Mesenchymal stem cell (in vitro differentiated cells and primary cell): ENCODE measurements around the gene FOSL2.

Source experiments
- DNase-seq: peaks from one replicate; pipeline ENCODE4 v3.0.0-alpha.2; 2013
- H2AFZ ChIP-seq: one replicate; pipeline ENCODE4 v1.6.1; 2013; ENCODE audit warnings: low read depth, mild to moderate bottlenecking, control low read depth, inconsistent platforms, low read length, moderate library complexity
- H2AK5ac ChIP-seq: 2 replicates; pipeline ENCODE4 v1.6.1; 2013; ENCODE audit warnings: low read length, moderate library complexity, mild to moderate bottlenecking, inconsistent platforms; ENCODE audit not compliant: severe bottlenecking
- H2BK120ac ChIP-seq: one replicate; pipeline ENCODE4 v1.6.1; 2013; ENCODE audit warnings: low read depth, mild to moderate bottlenecking, inconsistent platforms, low read length, moderate library complexity
- H2BK12ac ChIP-seq, 2 experiments: one replicate each; pipeline ENCODE4 v1.6.1; 2013; ENCODE audit warnings: inconsistent platforms in 2 of 2, low read length in 2 of 2, mild to moderate bottlenecking in 2 of 2, moderate library complexity in 2 of 2, control low read depth in 1 of 2
- H2BK15ac ChIP-seq: one replicate; pipeline ENCODE4 v1.6.1; 2013; ENCODE audit warnings: mild to moderate bottlenecking, low read depth, inconsistent platforms; ENCODE audit not compliant: poor library complexity, severe bottlenecking
- H2BK5ac ChIP-seq: 2 replicates; pipeline ENCODE4 v1.6.1; 2013; ENCODE audit warnings: low read depth, mild to moderate bottlenecking, low read length, control low read depth, inconsistent platforms; ENCODE audit not compliant: poor library complexity, severe bottlenecking
- H3K14ac ChIP-seq, 2 experiments: one replicate each; pipeline ENCODE4 v1.6.1; 2013; ENCODE audit warnings: inconsistent platforms in 2 of 2, low read length in 2 of 2, control low read depth in 1 of 2, mild to moderate bottlenecking in 1 of 2, moderate library complexity in 1 of 2
- H3K18ac ChIP-seq, 2 experiments: one replicate each; pipeline ENCODE4 v1.6.1; 2013; ENCODE audit warnings: inconsistent platforms in 2 of 2, low read length in 2 of 2, control low read depth in 1 of 2, low read depth in 1 of 2, mild to moderate bottlenecking in 1 of 2
- H3K23ac ChIP-seq, 2 experiments: one replicate each; pipeline ENCODE4 v1.6.1; 2013; ENCODE audit warnings: inconsistent platforms in 2 of 2, low read length in 2 of 2, mild to moderate bottlenecking in 2 of 2, moderate library complexity in 2 of 2, control low read depth in 1 of 2
- H3K27ac ChIP-seq: 2 replicates; pipeline ENCODE4 v1.5.1; 2013; ENCODE audit warnings: mild to moderate bottlenecking, moderate library complexity, low read length, control low read depth, inconsistent platforms; ENCODE audit not compliant: poor library complexity, severe bottlenecking
- H3K27me3 ChIP-seq, 2 experiments: 2 replicates each; pipeline versions ENCODE4 v1.6.1 to v1.7.0; 2013; ENCODE audit warnings: low read length in 2 of 2, mild to moderate bottlenecking in 2 of 2, moderate library complexity in 2 of 2, control low read depth in 1 of 2, inconsistent platforms in 1 of 2; ENCODE audit not compliant: control insufficient read depth in 1 of 2, insufficient read depth in 1 of 2
- H3K36me3 ChIP-seq, 2 experiments: 2 replicates each; pipeline versions ENCODE4 v1.6.1 to v1.7.0; 2013; ENCODE audit warnings: low read length in 2 of 2, control low read depth in 1 of 2, inconsistent platforms in 1 of 2, low read depth in 1 of 2, mild to moderate bottlenecking in 1 of 2; ENCODE audit not compliant: insufficient read depth in 2 of 2, control insufficient read depth in 1 of 2
- H3K4ac ChIP-seq, 2 experiments: one replicate each; pipeline ENCODE4 v1.6.1; 2013; ENCODE audit warnings: inconsistent platforms in 2 of 2, low read length in 2 of 2, mild to moderate bottlenecking in 2 of 2, moderate library complexity in 2 of 2, control low read depth in 1 of 2, low read depth in 1 of 2
- H3K4me1 ChIP-seq: 2 replicates; pipeline ENCODE4 v1.6.1; 2013; ENCODE audit warnings: low read depth, low read length, control low read depth; ENCODE audit not compliant: control insufficient read depth, insufficient read depth
- H3K4me2 ChIP-seq: 2 replicates; pipeline ENCODE4 v1.6.1; 2013; ENCODE audit warnings: low read length, mild to moderate bottlenecking, inconsistent platforms; ENCODE audit not compliant: poor library complexity, severe bottlenecking
- H3K4me3 ChIP-seq, 2 experiments: 2 replicates each; pipeline versions ENCODE4 v1.5.1 to v1.7.0; 2013; ENCODE audit warnings: low read length in 2 of 2, mild to moderate bottlenecking in 2 of 2, control low read depth in 1 of 2, low read depth in 1 of 2; ENCODE audit not compliant: insufficient read depth in 1 of 2
- H3K79me1 ChIP-seq: replicated peaks from 2 replicates; pipeline ENCODE4 v1.6.1; 2013; ENCODE audit warnings: mild to moderate bottlenecking, control low read depth, low read length, inconsistent platforms; ENCODE audit not compliant: poor library complexity, severe bottlenecking
- H3K9ac ChIP-seq: 2 replicates; pipeline ENCODE4 v1.7.0; 2013; ENCODE audit warnings: mild to moderate bottlenecking, low read length, moderate library complexity
- H3K9me3 ChIP-seq: 2 replicates; pipeline ENCODE4 v1.7.0; 2013; ENCODE audit warnings: mild to moderate bottlenecking, low read length; ENCODE audit not compliant: control insufficient read depth
- H4K8ac ChIP-seq: one replicate; pipeline ENCODE4 v1.6.1; 2013; ENCODE audit warnings: inconsistent platforms, mild to moderate bottlenecking, low read length, moderate library complexity
- H4K91ac ChIP-seq: one replicate; pipeline ENCODE4 v1.6.1; 2013; ENCODE audit warnings: mild to moderate bottlenecking, low read length, inconsistent platforms
- WGBS: methylation state at CpG from one replicate; pipeline ENCODE4 v1.1.7; 2013; ENCODE audit warnings: mixed read lengths; 5-methylcytosine and 5-hydroxymethylcytosine counted together

Gene FOSL2

DNA sequence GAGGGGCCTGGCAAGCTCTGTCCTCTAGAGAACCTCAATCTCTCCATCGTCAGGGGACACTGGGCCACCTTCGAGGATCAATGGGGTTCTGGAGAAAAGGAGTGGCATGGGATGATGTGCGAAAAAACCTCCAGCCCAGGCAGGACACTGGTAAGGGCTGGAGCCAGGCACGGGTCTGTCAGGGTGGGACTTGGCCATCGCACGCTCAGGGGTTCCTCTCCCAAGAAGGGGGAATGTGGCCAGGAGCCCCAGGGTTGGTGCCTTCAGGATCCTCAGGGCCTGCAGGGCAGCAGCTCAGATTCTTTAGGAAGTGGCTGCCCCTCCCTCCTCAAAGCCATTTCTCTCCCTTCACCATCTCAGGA is 56.4 kb downstream of the FOSL2 start:
- no peak overlapping the region for H3K4ac ChIP-seq
- DNase-seq, result no peak

DNA sequence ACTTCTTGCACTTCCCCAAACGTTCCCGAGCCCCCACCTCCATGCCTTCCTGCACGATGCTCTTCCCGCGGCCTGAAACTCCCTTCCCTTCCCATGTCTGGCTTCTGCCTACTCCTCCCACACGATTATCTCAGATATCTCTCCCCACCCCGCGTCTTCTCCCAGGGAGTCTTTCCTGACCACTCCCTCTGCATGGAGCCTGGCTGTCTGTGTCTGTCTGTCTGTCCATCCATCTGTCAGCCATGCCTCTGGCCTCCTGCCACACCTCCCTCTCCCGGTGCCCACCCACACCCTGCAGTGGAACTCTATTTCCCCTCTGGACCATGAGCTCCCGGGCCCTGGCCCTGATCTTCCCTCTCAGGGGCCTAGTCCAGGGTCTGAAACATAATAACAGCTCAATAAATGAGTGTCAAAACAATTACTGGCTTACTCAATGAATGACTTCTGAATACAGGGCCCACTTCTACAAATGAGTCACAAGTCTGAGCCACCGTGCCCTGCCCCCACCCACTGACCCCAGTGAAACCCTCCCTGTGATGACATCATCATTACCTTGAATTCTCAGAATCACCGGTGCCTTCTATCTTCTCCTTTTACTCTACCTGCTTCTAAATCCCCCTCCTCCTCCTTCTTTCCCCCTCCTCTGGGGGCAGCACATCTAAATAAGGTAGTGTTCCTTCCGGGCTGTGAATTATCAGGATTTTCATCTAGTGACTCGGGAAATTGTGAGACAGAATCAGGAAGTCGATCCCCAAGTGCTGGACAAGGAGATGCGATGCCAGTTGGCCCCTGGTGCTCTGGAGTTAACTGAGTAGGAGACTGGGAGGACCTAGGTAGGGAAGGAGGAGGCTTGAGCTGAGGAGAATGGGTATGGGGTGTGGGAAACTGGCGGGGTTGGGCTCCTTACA is 57.1 kb downstream of the FOSL2 start:
- Histone ChIP-seq H3K4me2 (no peak overlapping the region), H3K79me1 (no peaks in the 10 kb centered on the region), H3K9ac (peak overlapping the region; percentile 76), H3K27ac (no peak overlapping the region), H3K4ac (no peak overlapping the region), H2BK5ac (no peak overlapping the region), H3K9me3 (no peaks in the 10 kb centered on the region), H3K23ac (peak overlapping the region in 1 of 2 experiments; percentile 18), H2BK12ac (peak overlapping the region in 1 of 2 experiments; percentile 66), H4K8ac (no peak overlapping the region), H3K14ac (peak overlapping the region in 1 of 2 experiments; percentile 62), H3K27me3 (no peaks in the 10 kb centered on the region), H2BK120ac (no peak overlapping the region), H3K4me1 (peaks cover 32% of the 10 kb centered on the region), H2BK15ac (peak overlapping the region; percentile 62), H3K4me3 (no peak overlapping the region), H3K36me3 (no peaks in the 10 kb centered on the region), H4K91ac (peak overlapping the region; percentile 19), H3K18ac (peak overlapping the region in 1 of 2 experiments; percentile 29), H2AK5ac (peak overlapping the region; percentile 6), H2AFZ (no peak overlapping the region)
- 38% methylated on average over 15 of the region's 17 CpGs for WGBS
- DNase-seq, result peak; percentile 49

More for the DNA sequence above, 56.4 kb downstream of the FOSL2 start:
- H2BK5ac ChIP-seq, result no peak overlapping the region
- H3K4me1 ChIP-seq, result peaks cover 32% of the 10 kb centered on the region
- peak overlapping the region; percentile 76 for H3K9ac ChIP-seq
- H2BK120ac ChIP-seq, result no peak overlapping the region
- no peaks in the 10 kb centered on the region for H3K36me3 ChIP-seq
- no peak overlapping the region for H3K4me2 ChIP-seq
- no peaks in the 10 kb centered on the region for H3K27me3 ChIP-seq
- no peak overlapping the region for H4K91ac ChIP-seq
- H2AFZ ChIP-seq, result no peak overlapping the region
- no peaks in the 10 kb centered on the region for H3K79me1 ChIP-seq
- peak overlapping the region; percentile 62 for H2BK15ac ChIP-seq
- peak overlapping the region in 1 of 2 experiments; percentile 34 for H3K18ac ChIP-seq
- H2AK5ac ChIP-seq, result peak overlapping the region; percentile 1
- H4K8ac ChIP-seq, result no peak overlapping the region
- H3K23ac ChIP-seq, result no peak overlapping the region
- H2BK12ac ChIP-seq, result peak overlapping the region in 1 of 2 experiments; percentile 31
- H3K27ac ChIP-seq, result no peak overlapping the region
- WGBS, result 91% methylated on average over 6 of the region's 6 CpGs
- H3K9me3 ChIP-seq, result no peaks in the 10 kb centered on the region
- H3K4me3 ChIP-seq, result peak overlapping the region in 1 of 2 experiments; percentile 23
- H3K14ac ChIP-seq, result no peak overlapping the region

DNA sequence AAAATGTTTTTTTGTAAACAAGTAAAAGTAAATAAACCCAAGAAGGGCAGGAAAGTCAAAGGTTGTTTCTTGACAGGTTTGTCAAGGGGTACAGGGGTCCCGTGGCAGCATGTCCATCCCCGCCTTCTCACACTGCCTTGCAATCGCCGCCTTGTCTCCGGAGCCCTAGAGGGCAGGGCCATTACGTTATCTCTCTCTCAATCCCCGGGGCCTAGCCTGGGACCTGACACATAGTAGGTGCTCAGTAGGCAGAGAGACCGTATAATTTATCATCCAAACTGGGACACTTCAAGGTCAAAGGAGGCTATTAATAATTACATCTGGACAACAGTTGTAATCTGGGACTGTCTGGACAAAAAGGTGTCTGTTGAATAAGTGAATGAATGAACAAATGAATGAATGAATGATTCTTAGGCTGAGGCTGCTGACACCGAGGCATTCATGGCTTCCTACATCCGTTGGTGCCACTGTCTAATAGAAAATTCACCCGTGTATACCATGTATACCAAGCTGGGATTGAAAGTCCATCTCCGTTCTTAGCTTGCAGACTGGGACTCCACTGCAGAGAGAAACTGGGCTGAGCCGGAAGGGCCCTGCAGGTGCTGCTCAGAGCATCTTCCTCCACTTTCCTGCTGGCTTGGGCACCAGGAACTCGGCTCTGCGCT is 58.4 kb downstream of the FOSL2 start:
- Histone ChIP-seq H3K4me2 (no peak overlapping the region), H3K9ac (no peak overlapping the region), H3K23ac (no peak overlapping the region), H2BK12ac (no peak overlapping the region), H3K36me3 (no peaks in the 10 kb centered on the region), H2BK15ac (no peak overlapping the region), H4K91ac (no peak overlapping the region), H2AK5ac (no peak overlapping the region), H3K4me3 (no peak overlapping the region), H4K8ac (no peak overlapping the region), H3K79me1 (no peaks in the 10 kb centered on the region), H3K9me3 (no peaks in the 10 kb centered on the region), H2BK120ac (no peak overlapping the region), H3K14ac (no peak overlapping the region), H2AFZ (no peak overlapping the region), H3K18ac (no peak overlapping the region), H3K27me3 (no peaks in the 10 kb centered on the region), H3K27ac (no peak overlapping the region), H2BK5ac (no peak overlapping the region), H3K4ac (no peak overlapping the region), H3K4me1 (peaks cover 26% of the 10 kb centered on the region)
- no peak for DNase-seq
- WGBS, result 92% methylated on average over 15 of the region's 15 CpGs
